Hippocampal formation (tissue), 2 donors: ENCODE data around the gene FASN.

ENCODE experiments used
- DNase-seq, 2 donors: peaks; one replicate each; lab custom pipeline; 2025; lab: John Stamatoyannopoulos, UW

FASN gene

GRCh38 chr17:82117139-82118090 is 19.4 kb upstream of the FASN start:
- DNase-seq = no peak

DNA sequence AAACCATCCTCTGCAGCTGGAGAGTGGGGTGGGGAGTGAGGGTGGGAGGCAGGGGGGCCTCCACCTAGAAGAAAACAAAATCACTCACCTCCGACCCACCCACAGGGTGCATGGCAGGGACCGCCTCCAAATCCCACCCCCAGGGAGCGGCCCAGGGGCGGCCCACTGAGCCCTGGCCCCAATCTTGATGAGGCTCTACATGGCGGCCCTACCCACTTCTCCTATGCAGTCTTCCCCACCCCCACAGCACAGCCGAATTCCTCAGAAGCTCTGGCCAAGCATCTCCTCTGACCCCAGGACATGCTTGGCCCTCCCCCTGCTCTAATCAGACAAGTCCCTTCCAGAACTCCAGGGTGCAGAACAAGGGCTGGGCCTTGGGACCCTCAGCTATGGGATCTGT is 18.2 kb upstream of the FASN start:
- no peak for DNase-seq

DNA sequence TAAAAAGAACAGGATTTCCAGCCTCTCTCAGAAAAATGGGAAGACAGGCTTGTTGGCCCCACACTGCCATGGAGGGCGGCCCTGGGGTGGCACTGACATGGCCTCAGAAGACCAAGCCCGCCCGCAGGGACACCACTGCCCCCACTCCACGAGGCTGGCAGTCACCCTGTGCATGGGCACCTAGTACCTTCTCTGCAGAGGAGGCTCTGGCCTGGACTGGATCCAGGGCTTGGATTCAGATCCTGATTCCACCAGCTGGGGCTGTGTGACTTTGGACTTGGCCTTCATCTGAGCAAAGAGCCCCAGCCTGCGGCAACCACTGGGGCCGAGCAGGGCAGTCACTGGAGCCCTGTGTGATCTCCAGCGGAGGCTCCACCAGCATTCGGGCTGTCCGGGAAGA is 16.8 kb upstream of the FASN start:
- DNase-seq = no peak

- no peak for DNase-seq
These were observed 16.4 kb upstream of the FASN start for GRCh38 chr17:82114447-82114846.

- DNase-seq = no peak
These were observed 15.9 kb upstream of the FASN start for GRCh38 chr17:82113941-82114340.

DNA sequence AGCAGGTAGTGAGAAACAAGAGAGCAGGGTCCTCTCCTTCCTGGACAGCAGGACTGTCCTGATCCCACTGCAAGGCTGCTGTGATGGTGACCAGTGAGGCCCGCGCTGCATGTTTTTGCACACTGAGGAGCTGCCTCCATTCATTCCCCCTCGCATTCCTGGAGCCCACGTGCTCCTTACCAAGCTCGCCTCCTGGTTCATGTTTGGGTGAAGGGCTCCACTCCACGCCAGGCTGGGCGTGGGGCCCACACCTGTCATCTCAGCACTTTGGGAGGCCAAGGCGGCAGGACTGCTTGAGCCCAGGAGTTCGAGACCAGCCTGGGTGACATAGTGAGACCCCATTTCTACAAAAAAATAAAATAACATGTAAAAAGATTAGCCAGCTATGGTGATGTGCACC is 15.4 kb upstream of the FASN start:
- no peak for DNase-seq

GRCh38 chr17:82112914-82113311 is 14.9 kb upstream of the FASN start:
- DNase-seq = no peak

DNA sequence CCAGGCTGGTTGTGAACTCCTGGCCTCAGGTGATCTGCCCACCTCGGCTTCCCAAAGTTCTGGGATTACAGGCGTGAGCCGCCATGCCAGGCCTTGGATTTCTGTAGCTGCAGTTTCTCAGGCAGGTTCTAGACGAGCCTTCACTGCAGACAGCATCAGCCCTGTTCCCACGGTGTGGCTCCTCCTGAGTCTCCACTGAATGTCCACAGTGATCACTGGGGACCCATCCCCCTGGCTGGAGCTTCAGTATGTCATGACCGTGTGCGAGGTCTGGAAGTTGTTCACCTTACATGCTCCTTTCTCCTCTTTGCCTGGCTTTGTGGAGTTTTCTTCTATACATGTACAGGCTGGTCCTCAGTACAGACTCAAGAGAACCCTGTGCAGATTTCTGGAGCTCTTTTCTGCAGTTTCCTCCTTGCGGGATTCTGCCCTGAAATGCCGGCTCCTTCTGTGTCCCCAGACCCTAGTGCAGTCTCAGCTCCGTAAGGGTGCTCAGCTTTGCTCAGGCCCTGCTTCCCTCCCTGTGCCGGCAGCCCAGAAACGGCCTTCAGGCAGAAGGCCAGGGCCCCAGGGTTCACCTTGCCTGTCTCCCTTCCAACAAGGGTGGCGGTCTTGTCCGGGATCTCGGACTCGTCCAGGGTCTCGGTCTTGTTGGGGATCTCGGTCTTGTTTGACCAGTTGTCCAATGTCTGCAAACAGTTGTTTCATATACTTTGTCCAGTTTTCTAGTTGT is 14.3 kb upstream of the FASN start:
- DNase-seq = no peak

- DNase-seq = no peak
These were observed 12.3 kb upstream of the FASN start for GRCh38 chr17:82110298-82110697.

DNA sequence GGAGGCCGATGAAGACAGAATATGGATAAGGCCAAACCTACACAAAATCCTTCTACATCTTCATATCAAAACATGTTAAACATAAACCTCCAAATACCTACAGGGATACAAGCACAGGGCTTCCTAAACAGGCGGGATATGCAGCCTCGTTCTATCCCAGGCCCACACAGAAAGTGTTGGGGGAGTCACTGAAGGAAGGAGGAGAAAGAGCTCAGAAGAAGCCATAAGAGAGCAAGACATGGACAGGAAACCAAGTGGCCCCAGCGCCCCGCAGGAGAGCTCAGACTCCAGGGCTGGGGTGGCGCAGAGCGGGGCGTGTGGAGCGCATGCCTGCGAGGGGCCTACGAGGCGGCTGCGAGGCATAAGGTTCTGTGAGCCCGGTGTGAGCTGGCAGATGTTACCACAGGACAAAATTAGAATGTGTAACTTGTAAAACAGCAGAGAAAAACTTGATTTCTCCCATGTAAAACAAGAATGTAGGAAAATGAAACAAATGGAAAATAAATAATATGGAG is 11.0 kb upstream of the FASN start:
- no peak for DNase-seq

DNA sequence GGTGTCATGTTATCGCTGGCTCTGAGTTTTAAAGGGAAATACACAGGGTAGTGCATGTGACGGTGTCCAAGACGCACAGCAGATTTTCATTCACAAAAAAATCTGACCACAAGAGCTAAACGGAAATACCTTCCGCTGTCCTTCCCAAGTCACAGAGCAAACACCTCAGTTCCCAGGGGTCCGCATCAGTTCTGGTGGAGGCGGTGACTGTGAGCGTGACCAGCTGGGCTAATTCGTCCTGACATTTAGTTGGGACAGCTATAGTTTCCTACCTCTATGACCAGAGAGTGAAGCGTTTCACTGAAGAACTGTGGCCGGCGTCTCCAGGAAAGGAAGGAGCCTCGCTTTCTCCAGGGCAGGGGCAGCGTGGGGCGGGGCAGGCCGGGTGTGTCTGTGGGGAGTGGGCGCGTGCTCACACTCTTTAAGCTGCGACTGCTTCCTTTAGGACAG is 10.5 kb upstream of the FASN start:
- no peak for DNase-seq

DNA sequence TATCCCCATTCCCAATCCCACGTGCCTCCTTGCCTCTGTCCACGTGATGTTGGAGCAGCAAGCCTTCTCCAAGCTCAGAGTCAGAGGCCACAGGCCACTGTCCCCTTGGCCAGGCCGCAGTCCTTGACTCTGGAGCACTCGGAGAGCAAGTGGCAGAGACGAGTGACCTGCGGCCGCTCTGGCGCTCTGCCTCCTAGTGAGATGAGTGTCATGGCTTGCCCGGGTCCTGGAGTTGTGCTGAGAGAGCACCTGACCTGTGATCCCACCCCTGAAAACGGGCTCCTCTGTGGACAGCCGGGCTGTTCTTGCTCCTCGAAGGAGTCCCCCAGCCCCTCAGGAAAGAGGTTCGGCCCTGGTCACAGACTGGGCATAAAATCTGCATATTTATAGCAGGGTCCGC is 10.0 kb upstream of the FASN start:
- no peak for DNase-seq

DNA sequence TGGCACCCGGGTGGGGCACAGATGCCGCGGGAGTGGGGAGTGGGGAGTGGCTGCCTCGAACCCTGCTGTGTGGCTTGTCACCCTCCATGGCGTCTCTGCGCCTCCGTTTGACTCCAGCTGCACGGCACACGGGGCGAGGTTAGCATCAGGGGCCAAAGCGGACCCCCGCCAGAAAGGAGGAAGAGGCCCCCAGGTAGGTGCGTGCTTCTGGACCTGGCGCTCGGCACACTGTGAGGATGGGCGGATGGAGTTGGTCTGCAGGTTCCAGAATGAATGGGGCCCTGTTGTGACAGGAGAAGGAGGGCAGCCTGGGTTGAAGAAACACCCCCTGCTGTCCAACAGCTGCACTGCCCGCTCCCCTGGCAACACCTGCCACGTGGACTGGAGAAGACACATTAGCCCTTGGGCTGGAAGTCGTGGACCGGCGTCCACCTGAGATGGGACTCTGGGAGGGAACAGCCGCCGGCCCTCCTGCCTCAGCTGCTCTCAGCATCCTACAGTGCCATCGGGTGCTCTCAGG is 9.4 kb upstream of the FASN start:
- DNase-seq = no peak

GRCh38 chr17:82106688-82107305 is 8.8 kb upstream of the FASN start:
- no peak for DNase-seq

DNA sequence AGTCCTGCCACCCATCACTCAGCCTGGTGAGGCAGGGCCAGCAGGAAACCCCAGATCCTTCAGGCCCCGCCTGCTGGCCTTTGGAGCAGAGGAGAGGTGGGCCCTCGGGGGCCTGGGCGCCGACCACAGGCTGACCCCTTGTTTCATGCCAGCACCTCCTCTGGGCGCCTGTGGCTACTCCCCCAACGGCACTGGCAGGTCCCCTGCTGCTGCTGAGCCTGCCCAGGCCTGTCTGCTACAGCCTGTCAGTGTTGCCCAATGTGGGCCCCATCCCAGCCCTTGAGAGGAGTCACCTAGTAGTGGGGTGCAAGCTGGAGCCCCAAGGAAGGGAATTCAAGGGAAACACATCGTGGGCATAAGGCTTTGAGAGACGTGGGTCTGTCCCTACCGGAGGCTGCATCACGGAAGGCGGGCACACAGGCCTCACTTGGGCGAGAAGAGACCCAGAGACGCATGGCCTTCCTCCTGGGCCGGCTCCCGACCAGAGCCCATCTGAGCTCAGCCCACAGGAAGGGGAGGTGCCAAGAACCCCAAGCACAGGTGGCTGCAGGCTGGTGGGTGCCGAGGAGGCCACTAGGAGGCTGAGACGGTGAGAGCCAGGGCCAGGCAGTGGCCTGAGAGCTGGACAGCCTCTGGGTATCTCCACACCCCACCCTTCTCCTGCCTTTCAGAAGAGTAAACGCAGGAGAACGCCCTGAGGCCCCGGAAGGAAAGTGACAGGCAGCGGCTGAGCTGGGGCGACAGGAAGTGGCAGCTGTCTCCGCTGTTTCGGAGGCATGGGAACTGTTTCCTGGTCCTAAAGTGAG is 8.0 kb upstream of the FASN start:
- DNase-seq = no peak

DNA sequence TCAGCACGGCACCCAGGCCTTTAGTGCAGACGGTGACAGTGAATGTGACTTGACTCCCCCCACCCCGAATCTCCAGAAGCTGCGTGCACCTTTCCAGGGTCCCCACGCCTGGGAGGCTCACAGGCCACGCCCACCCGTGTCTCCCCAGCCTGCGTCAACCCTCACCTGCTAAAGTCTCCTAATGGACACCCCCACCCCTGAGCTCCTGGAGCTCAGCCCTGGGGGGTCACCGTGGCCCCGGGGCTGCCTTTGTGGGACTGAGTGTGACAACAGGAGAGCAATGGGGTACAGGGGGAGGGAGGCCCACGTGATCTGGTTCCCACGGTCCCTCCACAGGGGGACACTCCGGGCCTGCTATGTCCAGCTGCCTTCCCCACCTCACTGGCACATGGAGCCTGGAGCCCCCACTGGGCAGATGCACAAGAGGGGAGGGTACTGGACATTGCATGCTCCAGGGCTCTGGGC is 7.4 kb upstream of the FASN start:
- no peak for DNase-seq

DNA sequence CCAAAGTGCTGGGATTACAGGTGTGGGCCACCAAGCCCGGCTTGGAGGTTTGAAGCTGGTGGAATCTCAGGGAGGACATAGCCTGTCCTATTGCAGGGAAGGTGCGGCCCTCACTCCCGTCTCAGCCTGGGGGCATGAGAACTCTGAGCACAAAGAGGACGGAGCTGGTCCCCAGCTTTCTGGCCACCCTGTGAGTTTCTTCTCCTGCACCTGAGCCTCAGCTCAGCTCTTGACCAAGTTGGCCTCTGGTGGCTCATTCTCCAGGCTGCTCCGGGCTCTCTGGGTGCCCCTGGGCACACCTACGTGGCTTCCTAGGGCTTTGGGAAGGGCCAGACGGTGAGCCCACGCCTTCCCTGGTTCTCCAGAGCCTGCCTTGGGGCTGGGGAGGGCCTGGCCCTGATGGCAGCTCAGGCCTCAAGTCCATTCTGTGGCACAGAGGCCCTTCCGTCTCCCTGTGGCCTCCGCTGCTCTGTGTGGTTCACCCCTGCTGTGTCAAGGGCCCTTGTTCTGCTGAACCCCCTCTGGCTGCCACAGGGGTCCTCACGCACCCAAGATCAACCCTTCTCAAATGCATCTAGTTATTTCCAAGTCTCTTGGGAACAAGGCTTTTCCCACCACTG is 6.9 kb upstream of the FASN start:
- DNase-seq = no peak

DNA sequence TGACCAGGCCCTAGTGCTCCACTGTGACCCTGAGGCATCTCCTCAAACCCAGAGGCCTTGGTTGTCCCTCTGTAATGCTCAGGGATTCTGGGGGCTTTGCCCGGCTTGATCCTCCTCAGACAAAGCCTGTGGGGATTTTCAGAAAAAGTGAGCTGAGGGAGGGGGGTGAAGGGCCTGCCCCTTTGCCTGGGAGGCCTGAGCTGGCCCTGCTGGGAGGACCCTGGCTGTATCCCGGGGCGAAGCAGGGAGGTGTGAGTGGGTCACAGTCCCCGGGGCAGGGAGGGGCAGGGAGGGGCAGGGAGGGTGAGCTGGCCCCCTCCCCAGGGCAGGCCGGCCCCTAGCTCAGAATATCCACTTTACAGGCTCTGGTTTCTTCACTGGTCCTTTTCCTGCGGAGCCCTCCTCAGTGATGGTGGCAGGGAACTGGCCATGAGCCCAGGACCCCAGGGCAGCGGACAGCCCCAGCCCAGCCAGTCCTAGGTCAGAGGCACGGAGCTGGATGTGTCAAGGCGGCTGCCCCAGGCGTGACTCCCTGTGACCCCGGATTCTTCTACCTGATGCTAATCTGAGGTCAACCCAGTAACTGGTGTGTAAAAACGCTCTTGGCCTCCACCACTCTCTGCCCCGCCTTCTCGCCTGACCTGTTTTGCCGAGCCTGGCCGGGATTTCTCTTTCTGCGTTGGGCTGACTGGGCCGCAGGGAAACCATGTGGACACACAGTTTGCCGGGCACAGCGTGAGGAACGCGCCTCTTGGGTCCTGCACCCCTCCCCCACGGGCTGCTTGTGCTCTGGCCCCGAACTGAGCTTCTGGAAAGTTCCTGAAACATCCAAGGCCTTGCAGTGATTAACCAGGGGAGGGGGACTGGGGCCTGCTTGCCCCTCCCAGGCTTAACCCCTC is 5.8 kb upstream of the FASN start:
- DNase-seq = no peak

DNA sequence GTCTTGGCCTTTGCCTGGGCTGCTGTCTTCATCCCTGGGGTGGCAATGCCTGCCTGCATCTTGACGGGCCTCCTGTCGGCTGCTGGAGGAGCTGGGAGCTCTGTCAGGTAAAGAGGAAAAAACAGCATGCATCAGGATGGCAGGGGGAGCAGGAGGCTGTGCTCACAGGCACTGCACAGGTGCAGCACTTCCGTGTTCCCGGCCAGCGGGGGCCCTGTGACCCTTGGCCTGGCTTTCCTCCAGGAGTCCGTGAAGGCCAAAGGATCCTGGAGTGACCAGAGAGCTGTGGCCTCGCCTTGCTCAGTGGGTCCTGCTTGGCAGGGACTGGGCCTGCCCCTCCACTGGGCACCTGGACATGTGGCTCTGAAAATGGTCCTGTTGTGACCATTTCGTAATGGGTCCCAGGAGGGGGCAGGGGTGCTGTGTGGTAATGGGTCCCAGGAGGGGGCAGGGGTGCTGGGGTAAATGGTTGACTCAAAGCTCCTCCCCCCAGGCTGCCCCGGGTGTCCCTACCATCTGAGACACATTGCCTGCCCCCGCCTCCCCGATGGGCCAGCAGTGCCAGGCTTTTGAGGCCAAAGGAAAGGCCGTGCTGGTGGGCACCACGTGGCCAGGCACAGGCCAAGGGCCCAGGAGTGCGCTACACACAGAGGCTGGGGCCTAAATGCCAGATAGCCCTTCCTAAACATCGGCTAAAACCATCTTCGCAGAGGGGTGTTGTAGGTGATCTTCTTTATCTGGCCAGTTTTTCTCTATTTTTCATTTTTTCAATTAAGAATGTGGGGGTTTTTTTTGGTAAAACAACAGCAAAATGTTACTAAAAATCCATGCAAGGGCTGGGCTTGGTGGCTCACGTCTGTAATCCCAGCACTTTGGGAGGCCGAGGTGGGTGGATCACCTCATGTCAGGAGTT is 4.0 kb upstream of the FASN start:
- DNase-seq = no peak
